ENCODE results near the gene UVRAG. TPM values are rescaled to one million over a fixed set of nuclear protein-coding genes. Genes with fewer than 3 reads are reported as not detected.

UVRAG gene
- total RNA-seq, 6 donors from 2014 or later = 23.3 to 72.3 (median 28.5) TPM

GRCh38 chr11:76119779-76120178, 304.8 kb downstream of the UVRAG start:
- Histone ChIP-seq H3K4me1 (peaks cover 24 to 49% (median 43%) of the 10 kb centered on the region in 4 donors), H3K9me3 (no peaks in the 10 kb centered on the region), H3K27me3 (no peaks in the 10 kb centered on the region), H3K36me3 (peaks cover 0 to 11% (median 4%) of the 10 kb centered on the region in 4 donors), H3K27ac (peak overlapping the region in 3 of 4 donors; percentile 24 to 44 (median 37)), H3K4me3 (no peak overlapping the region)
- no peak for DNase-seq
- ATAC-seq (ENCODE audit: low FRiP score in 2 of 2) = no peak
- TF ChIP-seq EP300 (IDR thresholded peaks at IDR 0.05) = no peak
- TF ChIP-seq POLR2AphosphoS5 (IDR thresholded peaks at IDR 0.05) = no peak
- TF ChIP-seq CTCF (IDR thresholded peaks at IDR 0.05) = no peak
- TF ChIP-seq POLR2A (IDR thresholded peaks at IDR 0.05) = no peak
- WGBS, 2 donors = 50 to 58% methylated on average over 4 of the region's 4 CpGs

GRCh38 chr11:76120513-76121101, 305.6 kb downstream of the UVRAG start:
- no peak for ATAC-seq (ENCODE audit: low FRiP score in 2 of 2)
- no peak for DNase-seq
- peaks cover 28 to 55% (median 48%) of the 10 kb centered on the region in 4 donors for H3K4me1 ChIP-seq

GRCh38 chr11:76123248-76123647, 308.2 kb downstream of the UVRAG start:
- peaks cover 28 to 55% (median 48%) of the 10 kb centered on the region in 4 donors for H3K4me1 ChIP-seq
- H3K4me3 ChIP-seq = no peak overlapping the region
- no peaks in the 10 kb centered on the region for H3K9me3 ChIP-seq
- ATAC-seq (ENCODE audit: low FRiP score in 2 of 2) (no peak), DNase-seq (peak in 1 of 2 donors; percentile 37)
- H3K27ac ChIP-seq = peak overlapping the region in 2 of 4 donors; percentile 20 to 25
- H3K27me3 ChIP-seq = no peaks in the 10 kb centered on the region
- TF ChIP-seq CTCF (IDR thresholded peaks at IDR 0.05) = no peak
- 4 to 21% methylated on average over 4 of the region's 4 CpGs for WGBS, 2 donors
- H3K36me3 ChIP-seq = no peaks in the 10 kb centered on the region

More at GRCh38 chr11:76120513-76121101, 305.6 kb downstream of the UVRAG start:
- Histone ChIP-seq H3K4me3 (no peak overlapping the region), H3K27me3 (no peaks in the 10 kb centered on the region), H3K27ac (peak overlapping the region in 2 of 4 donors; percentile 24 to 44), H3K9me3 (no peaks in the 10 kb centered on the region), H3K36me3 (peaks cover 0 to 11% (median 4%) of the 10 kb centered on the region in 4 donors)
- no peak for TF ChIP-seq POLR2A (IDR thresholded peaks at IDR 0.05)
- TF ChIP-seq EP300 (IDR thresholded peaks at IDR 0.05) = no peak
- no peak for TF ChIP-seq CTCF (IDR thresholded peaks at IDR 0.05)
- no peak for TF ChIP-seq POLR2AphosphoS5 (IDR thresholded peaks at IDR 0.05)
- 27 to 55% methylated on average over 5 of the region's 5 CpGs for whole genome bisulfite sequencing, 2 donors

GRCh38 chr11:76124905-76125770, 310.1 kb downstream of the UVRAG start:
- Histone ChIP-seq H3K9me3 (no peaks in the 10 kb centered on the region), H3K36me3 (no peaks in the 10 kb centered on the region), H3K4me1 (peaks cover 15 to 40% (median 34%) of the 10 kb centered on the region in 4 donors), H3K27me3 (no peaks in the 10 kb centered on the region), H3K27ac (no peak overlapping the region), H3K4me3 (no peak overlapping the region)
- 72 to 74% methylated on average over 8 of the region's 8 CpGs for WGBS, 2 donors
- DNase-seq (no peak), ATAC-seq (ENCODE audit: low FRiP score in 2 of 2) (no peak)
- TF ChIP-seq CTCF (IDR thresholded peaks at IDR 0.05) = no peak
- no peak for TF ChIP-seq EP300 (IDR thresholded peaks at IDR 0.05)
- no peak for TF ChIP-seq POLR2AphosphoS5 (IDR thresholded peaks at IDR 0.05)
- no peak for TF ChIP-seq POLR2A (IDR thresholded peaks at IDR 0.05)

Measured in upper lobe of left lung (tissue), 6 donors.